GM12873 (cell line): Measurements from ENCODE around the gene CALHM4.

Source experiments
- TF ChIP-seq, protein P1 (sequence below): IDR thresholded peaks from 2 replicates; pipeline ENCODE4 v1.5.1; 2012; ENCODE audit warnings: low read depth, mild to moderate bottlenecking, moderate library complexity, low read length, control low read depth; ENCODE audit not compliant: insufficient read depth; ENCODE audit errors: missing control alignments

The CALHM4 gene, protein sequence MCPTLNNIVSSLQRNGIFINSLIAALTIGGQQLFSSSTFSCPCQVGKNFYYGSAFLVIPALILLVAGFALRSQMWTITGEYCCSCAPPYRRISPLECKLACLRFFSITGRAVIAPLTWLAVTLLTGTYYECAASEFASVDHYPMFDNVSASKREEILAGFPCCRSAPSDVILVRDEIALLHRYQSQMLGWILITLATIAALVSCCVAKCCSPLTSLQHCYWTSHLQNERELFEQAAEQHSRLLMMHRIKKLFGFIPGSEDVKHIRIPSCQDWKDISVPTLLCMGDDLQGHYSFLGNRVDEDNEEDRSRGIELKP

DNA sequence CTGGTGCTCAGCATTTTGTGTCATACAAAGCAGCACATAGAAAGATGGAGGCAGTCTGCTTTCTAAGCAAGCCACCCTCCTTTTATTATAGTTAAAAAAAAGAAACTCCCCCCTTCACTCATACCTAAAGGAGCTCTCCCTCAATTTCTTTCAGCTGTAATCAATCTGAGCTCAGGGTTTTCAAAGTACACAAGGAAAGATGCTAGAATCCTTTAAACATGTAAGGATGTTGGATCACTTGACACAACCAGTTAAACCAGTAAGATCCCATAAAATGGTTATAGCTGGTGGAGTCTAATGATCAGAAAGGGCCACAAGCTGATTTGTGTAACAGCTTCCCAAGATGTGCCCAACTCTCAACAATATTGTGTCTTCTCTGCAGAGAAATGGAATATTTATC is at the start of gene CALHM4:
Gene CALHM4 (plus strand): TSS at position 301 of the 400 bp plus-strand sequence. CDS start 43 bp downstream, at position 344.
- TF ChIP-seq, protein P1, sequence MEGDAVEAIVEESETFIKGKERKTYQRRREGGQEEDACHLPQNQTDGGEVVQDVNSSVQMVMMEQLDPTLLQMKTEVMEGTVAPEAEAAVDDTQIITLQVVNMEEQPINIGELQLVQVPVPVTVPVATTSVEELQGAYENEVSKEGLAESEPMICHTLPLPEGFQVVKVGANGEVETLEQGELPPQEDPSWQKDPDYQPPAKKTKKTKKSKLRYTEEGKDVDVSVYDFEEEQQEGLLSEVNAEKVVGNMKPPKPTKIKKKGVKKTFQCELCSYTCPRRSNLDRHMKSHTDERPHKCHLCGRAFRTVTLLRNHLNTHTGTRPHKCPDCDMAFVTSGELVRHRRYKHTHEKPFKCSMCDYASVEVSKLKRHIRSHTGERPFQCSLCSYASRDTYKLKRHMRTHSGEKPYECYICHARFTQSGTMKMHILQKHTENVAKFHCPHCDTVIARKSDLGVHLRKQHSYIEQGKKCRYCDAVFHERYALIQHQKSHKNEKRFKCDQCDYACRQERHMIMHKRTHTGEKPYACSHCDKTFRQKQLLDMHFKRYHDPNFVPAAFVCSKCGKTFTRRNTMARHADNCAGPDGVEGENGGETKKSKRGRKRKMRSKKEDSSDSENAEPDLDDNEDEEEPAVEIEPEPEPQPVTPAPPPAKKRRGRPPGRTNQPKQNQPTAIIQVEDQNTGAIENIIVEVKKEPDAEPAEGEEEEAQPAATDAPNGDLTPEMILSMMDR = no peak

DNA sequence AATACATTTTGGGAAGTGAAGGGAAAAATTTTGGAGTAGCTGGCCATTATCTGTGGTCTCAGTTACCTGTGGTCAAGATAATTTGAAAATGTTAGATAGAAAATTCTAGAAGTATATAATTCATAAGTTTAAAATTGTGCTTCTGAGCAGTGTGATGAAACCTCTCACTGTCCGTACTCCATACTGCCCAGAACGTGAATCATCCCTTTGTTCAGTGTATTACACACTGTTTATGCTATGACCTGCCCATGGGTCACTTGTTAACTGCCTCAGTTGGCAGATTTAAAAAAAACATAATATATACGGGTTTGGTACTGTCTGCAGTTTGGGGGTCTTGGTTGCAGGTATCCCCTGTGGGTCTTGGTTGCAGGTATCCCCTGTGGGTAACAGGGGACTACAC is 46.2 kb upstream of the CALHM4 start:
- TF ChIP-seq, protein P1 = no peak

DNA sequence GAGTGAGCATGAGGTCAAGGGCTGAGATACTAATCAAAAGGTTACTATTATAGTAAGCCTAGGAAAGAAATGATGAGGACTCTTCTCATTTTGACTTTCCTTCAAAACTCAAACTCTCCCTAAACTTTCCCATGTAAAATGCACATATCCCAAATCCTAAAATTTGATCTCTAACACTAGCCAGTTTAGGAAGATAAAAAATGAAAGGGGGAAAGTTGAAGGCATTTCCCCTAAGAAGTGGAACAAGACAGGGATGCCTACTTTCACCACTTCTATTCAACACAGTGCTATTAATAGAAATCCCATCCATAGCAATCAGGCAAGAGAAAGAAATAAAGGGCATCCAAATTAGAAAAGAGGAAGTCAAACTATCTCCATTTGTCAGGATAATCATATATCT is 45.0 kb upstream of the CALHM4 start:
- TF ChIP-seq, protein P1 = no peak

DNA sequence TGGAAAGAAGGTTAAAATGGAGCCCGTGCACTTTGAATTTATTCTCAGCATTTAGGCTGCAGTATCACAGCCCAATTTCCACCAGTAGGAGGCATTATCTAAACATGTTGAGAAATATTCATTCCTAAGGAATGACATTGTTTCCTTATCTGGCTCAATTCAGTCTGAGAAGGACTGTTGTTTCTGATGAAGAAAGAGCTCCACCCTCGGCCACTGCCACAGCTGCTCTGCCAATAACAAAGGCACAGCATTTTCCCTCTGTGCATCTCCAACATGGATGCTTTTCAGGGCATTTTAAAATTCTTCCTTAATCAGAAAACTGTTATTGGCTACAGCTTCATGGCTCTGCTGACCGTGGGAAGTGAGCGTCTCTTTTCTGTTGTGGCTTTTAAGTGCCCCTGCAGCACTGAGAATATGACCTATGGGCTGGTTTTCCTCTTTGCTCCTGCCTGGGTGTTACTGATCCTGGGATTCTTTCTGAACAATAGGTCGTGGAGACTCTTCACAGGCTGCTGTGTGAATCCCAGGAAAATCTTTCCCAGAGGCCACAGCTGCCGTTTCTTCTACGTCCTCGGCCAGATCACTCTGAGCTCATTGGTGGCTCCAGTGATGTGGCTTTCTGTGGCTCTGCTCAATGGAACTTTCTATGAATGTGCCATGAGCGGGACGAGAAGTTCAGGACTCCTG is 42.0 kb upstream of the CALHM4 start, which contains the start of gene CALHM5:
Gene CALHM5 (plus strand): TSS at position 216 of the 687 bp plus-strand sequence. CDS start 58 bp downstream, at position 274.
- TF ChIP-seq, protein P1 = peak; percentile 29

DNA sequence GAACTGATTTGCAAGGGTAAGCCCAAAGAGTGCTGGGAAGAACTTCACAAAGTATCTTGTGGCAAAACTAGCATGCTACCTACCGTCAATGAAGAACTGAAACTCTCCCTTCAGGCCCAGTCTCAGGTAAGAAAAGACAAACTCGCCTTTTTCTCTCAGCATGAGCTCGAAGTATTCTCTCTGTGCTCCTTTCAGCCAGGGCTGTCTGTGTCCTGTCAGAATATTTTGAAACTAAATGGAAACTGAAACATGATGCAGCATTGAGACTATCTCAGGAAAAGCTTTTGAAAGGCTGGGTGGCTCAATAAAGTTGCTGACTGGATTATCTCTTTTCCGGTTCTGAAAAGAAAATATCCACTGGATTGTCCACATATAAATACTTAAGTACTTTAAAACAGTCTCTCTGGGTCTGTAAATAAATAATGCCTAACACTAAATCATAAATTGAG is 41.4 kb upstream of the CALHM4 start:
- TF ChIP-seq, protein P1 = no peak

DNA sequence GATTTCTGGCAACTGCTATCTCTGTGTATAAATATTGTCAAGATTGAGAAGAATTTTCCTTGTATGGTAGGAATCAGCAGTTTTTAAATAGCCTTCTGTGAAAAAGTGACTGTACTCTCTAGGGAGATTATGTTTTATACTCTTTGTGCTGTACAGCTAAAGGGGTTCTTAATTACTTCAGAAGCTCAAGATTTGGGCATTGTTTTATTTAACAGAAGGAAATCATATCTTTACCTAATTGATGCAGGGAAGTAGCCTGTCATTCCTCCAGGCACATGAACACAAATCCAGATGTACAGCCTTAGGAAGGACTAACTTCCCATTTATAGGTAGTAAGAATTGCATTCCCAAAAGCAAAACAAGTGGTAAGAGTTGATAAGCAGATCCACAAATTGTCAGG is 40.8 kb upstream of the CALHM4 start:
- TF ChIP-seq, protein P1 = no peak

DNA sequence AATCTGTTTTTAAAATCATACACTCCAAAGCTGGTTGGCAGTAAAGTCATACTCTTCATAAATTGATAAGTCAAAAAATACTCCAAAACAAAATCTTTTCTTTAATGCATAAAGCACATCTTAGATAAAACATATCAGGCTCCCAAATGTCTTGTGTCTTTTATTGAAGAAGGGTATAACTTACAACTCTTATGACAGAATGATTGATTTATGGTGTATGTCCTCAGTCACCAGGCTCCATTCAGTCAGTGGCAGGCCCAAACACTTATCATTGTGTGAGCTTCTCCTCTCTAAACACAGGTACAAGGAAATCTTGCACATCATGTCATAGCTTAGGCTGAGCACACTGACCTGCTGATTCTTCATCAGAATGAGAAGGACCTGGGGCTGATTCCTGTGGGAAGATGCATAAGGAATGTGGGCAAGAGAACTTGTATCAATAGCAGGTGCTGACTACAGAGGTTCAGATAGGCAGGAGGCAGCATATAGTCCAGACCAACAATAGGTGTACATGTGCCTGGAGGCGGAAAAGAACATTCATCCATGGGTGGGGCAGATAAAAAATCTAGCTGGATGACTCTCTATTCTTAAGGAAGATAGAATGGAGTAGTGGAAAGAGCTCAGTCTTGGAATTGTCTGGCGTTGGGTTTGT is 40.2 kb upstream of the CALHM4 start:
- TF ChIP-seq, protein P1 = no peak
